GM12874 (cell line): ENCODE data around the gene HDHD5.
A peak's percentile ranks its signal among the peaks of the same experiment; 100 is the strongest.

Source experiments
- TF ChIP-seq, protein P1 (sequence below): IDR thresholded peaks from 2 replicates; pipeline ENCODE4 v1.5.1; 2011; ENCODE audit warnings: low read depth, mild to moderate bottlenecking, control low read depth, low read length, moderate library complexity; ENCODE audit not compliant: insufficient read depth

HDHD5 gene

DNA sequence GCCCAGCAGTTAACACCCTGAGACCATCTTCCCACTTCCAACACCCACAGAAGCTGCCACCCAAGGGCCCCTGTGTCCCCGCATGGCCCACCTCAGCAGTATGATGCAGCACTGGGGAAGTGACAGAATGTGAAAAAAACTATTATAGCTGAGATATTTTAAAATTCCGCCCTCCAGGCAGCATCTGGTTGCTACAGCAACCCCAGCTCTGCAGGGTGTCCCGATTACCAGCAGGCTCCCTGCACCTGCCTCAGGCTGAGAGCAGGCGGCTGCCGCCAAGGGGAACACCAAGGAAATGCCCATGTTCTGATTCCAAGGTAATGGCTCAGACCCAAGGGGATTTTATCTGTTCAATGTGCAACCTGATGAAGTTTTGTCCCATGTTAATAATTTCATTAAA is 27.4 kb downstream of the HDHD5 start:
- TF ChIP-seq, protein P1, sequence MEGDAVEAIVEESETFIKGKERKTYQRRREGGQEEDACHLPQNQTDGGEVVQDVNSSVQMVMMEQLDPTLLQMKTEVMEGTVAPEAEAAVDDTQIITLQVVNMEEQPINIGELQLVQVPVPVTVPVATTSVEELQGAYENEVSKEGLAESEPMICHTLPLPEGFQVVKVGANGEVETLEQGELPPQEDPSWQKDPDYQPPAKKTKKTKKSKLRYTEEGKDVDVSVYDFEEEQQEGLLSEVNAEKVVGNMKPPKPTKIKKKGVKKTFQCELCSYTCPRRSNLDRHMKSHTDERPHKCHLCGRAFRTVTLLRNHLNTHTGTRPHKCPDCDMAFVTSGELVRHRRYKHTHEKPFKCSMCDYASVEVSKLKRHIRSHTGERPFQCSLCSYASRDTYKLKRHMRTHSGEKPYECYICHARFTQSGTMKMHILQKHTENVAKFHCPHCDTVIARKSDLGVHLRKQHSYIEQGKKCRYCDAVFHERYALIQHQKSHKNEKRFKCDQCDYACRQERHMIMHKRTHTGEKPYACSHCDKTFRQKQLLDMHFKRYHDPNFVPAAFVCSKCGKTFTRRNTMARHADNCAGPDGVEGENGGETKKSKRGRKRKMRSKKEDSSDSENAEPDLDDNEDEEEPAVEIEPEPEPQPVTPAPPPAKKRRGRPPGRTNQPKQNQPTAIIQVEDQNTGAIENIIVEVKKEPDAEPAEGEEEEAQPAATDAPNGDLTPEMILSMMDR = no peak

DNA sequence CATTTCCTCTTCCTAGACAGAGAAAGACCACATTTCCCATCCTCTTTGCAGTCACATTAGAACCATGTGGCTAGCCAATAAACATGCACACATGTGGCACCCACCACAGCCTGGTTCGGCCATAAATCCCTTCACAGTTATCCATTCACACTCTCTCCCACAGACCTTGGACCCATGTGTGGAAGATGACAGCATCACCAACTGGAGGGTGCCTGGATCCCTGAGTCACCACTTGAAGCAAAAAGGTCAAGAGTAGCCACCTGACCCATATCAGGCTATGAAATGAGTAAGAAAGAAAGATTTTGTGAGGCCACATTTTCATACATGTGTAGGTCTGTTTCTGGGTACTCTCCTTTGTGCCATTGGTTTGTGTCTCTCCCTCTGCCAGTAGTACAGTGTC is 28.9 kb downstream of the HDHD5 start:
- TF ChIP-seq, protein P1 = no peak

DNA sequence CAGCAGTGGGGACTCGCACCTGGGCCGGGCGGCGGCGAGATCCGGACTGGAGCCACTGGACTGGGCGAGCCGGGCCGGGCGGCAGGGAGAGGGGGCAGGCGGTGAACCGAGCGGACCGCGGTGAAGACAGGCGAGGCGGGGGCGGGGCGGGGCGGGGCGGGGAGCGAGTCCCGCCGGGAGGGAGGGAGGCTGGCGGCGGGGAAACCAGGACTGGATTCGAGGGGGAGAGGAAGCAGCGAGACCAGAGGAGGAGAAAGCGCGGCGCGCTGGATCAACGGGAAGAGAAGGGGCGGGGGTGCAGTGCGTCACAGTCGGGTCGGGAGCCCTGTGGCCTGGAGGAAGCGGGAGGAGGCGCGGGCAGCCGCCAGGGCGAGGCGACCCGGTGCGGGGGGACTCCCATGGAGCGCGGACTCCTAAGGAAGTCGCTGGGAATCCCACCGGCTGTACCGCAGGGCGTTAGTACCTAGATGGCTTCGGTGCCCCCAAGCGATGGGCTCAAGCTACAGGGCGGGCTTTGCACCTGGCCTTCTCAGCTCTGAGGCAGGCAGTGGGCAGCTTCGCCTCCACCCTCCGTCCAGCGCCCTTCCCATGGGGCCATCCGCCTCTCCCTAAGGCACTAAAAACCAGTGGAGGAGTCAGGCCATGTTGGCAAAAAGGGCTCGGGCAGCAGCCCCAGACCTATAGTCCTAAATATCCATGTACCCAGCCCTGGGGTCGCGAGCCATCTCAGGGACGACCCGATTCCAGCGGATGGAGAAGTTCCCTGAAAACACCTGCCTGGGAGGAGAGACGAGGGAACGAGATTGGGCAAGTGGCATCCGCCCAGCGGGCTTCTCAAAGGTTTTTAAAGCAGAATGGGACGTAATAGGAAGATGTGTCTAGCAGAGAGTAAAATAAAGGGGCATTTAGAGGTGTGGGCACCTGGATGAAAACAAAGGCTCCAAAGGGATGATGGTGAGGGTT is 37.6 kb downstream of the HDHD5 start, which contains the start of gene TMEM121B:
Gene TMEM121B (minus strand): TSS at position 128 of the 963 bp plus-strand sequence. CDS start 233 bp downstream, outside the sequence.
- TF ChIP-seq, protein P1 = no peak

DNA sequence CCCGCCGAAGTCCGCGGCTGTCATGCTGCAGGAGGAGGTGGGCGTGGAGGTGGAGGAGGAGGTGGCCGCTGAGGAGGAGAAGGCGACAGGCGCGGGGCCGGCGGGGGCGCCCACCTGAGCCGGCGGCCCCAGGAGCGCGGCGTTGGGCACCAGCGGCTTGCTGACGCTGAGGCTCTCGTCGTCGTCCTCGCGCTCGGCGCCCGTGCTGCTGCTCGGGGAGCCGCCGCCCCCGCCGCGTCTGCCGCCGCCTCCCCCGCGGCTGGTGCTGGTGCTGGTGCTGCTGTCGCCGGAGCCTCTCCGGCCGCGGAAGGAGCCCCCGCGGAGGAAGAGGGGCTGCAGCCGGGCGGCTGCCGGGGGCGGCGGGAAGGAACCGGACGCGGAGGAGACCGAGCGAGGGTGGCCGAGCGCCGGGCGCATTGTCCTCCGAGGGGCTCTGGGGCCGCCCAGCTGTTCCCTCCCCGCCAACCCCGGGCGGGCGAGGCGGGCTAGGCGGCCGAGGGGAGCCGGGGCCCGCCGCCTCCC is 38.3 kb downstream of the HDHD5 start:
- TF ChIP-seq, protein P1 = no peak

DNA sequence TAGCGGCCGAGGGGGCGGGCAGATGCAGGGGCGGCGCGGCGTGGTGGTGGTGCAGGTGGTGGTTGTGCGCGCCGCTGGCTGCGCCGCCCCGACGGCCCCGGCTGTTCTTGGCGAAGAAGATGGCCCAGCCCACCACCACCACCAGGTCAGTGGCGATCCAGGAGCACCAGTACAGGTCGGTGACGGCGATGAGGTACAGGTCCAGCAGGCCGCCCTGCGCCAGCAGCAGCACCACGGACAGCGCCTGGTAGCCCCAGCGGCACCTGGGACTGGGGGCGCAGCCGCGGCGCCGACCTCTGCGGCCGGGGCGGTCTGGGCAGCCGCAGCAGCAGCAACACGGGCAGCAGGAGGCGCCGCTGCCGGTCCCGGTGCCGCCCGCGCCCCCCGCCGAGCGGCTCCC is 38.8 kb downstream of the HDHD5 start:
- TF ChIP-seq, protein P1 = no peak

DNA sequence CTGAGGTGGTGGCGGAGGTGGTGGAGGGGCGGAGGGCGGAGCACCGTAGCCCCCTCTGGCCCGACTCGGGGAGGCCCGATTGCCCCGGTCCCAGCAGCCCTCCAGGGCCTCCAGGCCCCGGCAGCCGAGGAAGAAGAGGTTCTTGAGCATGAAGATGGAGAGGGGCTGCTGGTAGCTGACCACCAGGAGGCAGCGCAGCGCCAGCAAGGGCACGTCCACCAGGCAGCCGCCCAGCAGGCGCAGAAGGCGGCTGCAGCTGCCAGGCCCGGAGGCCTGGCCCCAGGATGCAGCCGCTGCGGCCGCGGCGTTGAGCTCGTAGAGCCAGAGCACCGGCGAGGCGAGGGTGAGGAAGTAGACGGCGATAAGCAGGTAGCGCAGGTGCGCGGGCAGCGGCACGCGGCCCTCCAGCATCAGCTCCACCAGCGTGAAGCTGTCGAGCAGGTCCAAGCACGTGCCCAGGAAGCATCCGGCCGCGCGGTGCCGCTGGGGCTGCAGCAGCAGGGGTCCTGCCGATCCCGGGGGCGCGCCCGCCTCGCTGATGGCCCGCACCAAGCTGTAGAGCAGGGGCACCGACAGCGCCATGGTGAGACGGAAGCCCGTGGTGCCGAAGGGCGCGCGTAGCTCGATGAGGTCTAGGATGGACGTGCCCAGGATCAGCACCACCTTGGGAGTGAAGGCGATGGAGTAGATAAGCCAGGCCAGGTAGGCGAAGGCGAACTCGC is 39.4 kb downstream of the HDHD5 start:
- TF ChIP-seq, protein P1 = peak; percentile 39

DNA sequence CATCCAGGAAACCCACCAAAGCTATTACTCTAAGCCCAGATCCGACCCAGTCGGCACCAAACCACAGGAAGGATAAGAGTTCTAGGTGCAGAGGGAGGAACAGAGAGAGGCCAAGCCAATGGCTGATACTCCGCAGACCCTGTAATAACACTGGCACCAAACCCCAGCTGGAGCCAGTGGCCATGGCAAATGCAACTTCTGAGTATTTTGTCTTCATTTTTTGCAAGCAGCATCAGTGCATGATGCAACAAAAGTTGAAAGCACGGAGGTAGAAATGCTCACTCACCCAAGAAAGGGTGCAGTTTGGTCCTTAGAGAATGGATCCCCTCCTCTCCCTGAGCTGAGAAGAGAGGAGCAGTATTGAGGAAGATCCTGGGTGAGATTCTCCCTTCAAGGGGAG is 40.7 kb downstream of the HDHD5 start:
- TF ChIP-seq, protein P1 = no peak
